ENCODE results near the gene RINL. TPM values are rescaled to one million over a fixed set of nuclear protein-coding genes. Genes with fewer than 3 reads are reported as not detected.

RINL gene
- total RNA-seq, 2 donors from 2014 or later = 105 to 137 TPM

- no peak for ATAC-seq
- H3K27ac Mint-ChIP-seq = peak overlapping the region; percentile 99
- H3K9me3 Mint-ChIP-seq = no peaks in the 10 kb centered on the region
- H3K36me3 Mint-ChIP-seq = peaks cover 63 to 71% of the 10 kb centered on the region in 2 donors
- DNase-seq (ENCODE audit: low spot score in 2 of 2) = no peak
Measured at GRCh38 chr19:38848299-38849146, 29.6 kb downstream of the RINL start.

GRCh38 chr19:38846097-38846496 is 32.0 kb downstream of the RINL start:
- Mint-ChIP-seq H3K9me3 (no peaks in the 10 kb centered on the region), H3K36me3 (peaks cover 74 to 78% of the 10 kb centered on the region in 2 donors), H3K27ac (peak overlapping the region; percentile 61 to 95)
- ATAC-seq = no peak
- no peak for DNase-seq (ENCODE audit: low spot score in 2 of 2)

- ATAC-seq (no peak), DNase-seq (ENCODE audit: low spot score in 2 of 2) (no peak)
- Mint-ChIP-seq H3K27ac (peak overlapping the region; percentile 61 to 95), H3K9me3 (no peaks in the 10 kb centered on the region), H3K36me3 (peaks cover 76 to 82% of the 10 kb centered on the region in 2 donors)
Measured at GRCh38 chr19:38845374-38846024, 32.6 kb downstream of the RINL start.

- ATAC-seq (peak in 1 of 2 donors; percentile 19), DNase-seq (ENCODE audit: low spot score in 2 of 2) (no peak)
- no peaks in the 10 kb centered on the region for H3K9me3 Mint-ChIP-seq
- H3K36me3 Mint-ChIP-seq = peaks cover 83 to 91% of the 10 kb centered on the region in 2 donors
- H3K27ac Mint-ChIP-seq = peak overlapping the region; percentile 62 to 97
Measured at GRCh38 chr19:38844093-38844686, 33.9 kb downstream of the RINL start.

GRCh38 chr19:38843175-38843758 is 34.8 kb downstream of the RINL start:
- Mint-ChIP-seq H3K36me3 (peaks cover 83 to 88% of the 10 kb centered on the region in 2 donors), H3K27ac (peak overlapping the region; percentile 62 to 97), H3K9me3 (no peaks in the 10 kb centered on the region)
- DNase-seq (ENCODE audit: low spot score in 2 of 2) = no peak
- no peak for ATAC-seq

- Mint-ChIP-seq H3K36me3 (peaks cover 77 to 81% of the 10 kb centered on the region in 2 donors), H3K9me3 (no peaks in the 10 kb centered on the region), H3K27ac (peak overlapping the region; percentile 62 to 97)
- peak in 1 of 2 donors; percentile 52 for DNase-seq (ENCODE audit: low spot score in 2 of 2)
- ATAC-seq = peak; percentile 51 to 64
Measured at GRCh38 chr19:38842439-38843174, 35.5 kb downstream of the RINL start.

GRCh38 chr19:38841787-38842438 is 36.2 kb downstream of the RINL start:
- no peaks in the 10 kb centered on the region for H3K9me3 Mint-ChIP-seq
- peak in 1 of 2 donors; percentile 28 for ATAC-seq
- DNase-seq (ENCODE audit: low spot score in 2 of 2) = no peak
- peaks cover 76 to 80% of the 10 kb centered on the region in 2 donors for H3K36me3 Mint-ChIP-seq
- H3K27ac Mint-ChIP-seq = peak overlapping the region; percentile 62 to 97

GRCh38 chr19:38841180-38841766 is 36.8 kb downstream of the RINL start:
- DNase-seq (ENCODE audit: low spot score in 2 of 2) = no peak
- peak overlapping the region; percentile 62 to 97 for H3K27ac Mint-ChIP-seq
- peaks cover 71 to 81% of the 10 kb centered on the region in 2 donors for H3K36me3 Mint-ChIP-seq
- no peaks in the 10 kb centered on the region for H3K9me3 Mint-ChIP-seq
- ATAC-seq = no peak

- Mint-ChIP-seq H3K36me3 (peaks cover 64 to 74% of the 10 kb centered on the region in 2 donors), H3K9me3 (no peaks in the 10 kb centered on the region), H3K27ac (peak overlapping the region in 1 of 2 donors; percentile 89)
- ATAC-seq (no peak), DNase-seq (ENCODE audit: low spot score in 2 of 2) (no peak)
Measured at GRCh38 chr19:38840583-38840968, 37.5 kb downstream of the RINL start.

GRCh38 chr19:38839816-38840582 is 38.1 kb downstream of the RINL start:
- Mint-ChIP-seq H3K36me3 (peaks cover 59 to 68% of the 10 kb centered on the region in 2 donors), H3K9me3 (no peaks in the 10 kb centered on the region), H3K27ac (peak overlapping the region; percentile 83 to 93)
- ATAC-seq = no peak
- DNase-seq (ENCODE audit: low spot score in 2 of 2) = no peak

GRCh38 chr19:38838986-38839761 is 38.9 kb downstream of the RINL start:
- Mint-ChIP-seq H3K27ac (peak overlapping the region; percentile 83 to 95), H3K9me3 (no peaks in the 10 kb centered on the region), H3K36me3 (peaks cover 53 to 60% of the 10 kb centered on the region in 2 donors)
- ATAC-seq (peak in 1 of 2 donors; percentile 1), DNase-seq (ENCODE audit: low spot score in 2 of 2) (no peak)

- DNase-seq (ENCODE audit: low spot score in 2 of 2) (peak; percentile 55 to 79), ATAC-seq (peak; percentile 75 to 89)
- no peaks in the 10 kb centered on the region for H3K9me3 Mint-ChIP-seq
- H3K27ac Mint-ChIP-seq = peak overlapping the region; percentile 83 to 95
- H3K36me3 Mint-ChIP-seq = peaks cover 46 to 52% of the 10 kb centered on the region in 2 donors
Measured at GRCh38 chr19:38838208-38838985, 39.7 kb downstream of the RINL start.

- peaks cover 40 to 46% of the 10 kb centered on the region in 2 donors for H3K36me3 Mint-ChIP-seq
- ATAC-seq (no peak), DNase-seq (ENCODE audit: low spot score in 2 of 2) (no peak)
- no peaks in the 10 kb centered on the region for H3K9me3 Mint-ChIP-seq
- H3K27ac Mint-ChIP-seq = peak overlapping the region; percentile 55 to 64
Measured at GRCh38 chr19:38837656-38838121, 40.4 kb downstream of the RINL start.

Measured in activated naive CD4-positive, alpha-beta T cell treated with anti-CD3 and anti-CD28 coated beads, Interleukin-2, amount 50 U/mL, for 72 hours (primary cell).